HepG2 (cell line): ENCODE measurements around the gene MZF1. TPM values are rescaled to one million over a fixed set of nuclear protein-coding genes. Genes with fewer than 3 reads are reported as not detected.

Experiments
- ARHGAP35 ChIP-seq: sonication (generic); formaldehyde crosslinking; IDR thresholded peaks from 2 replicates; pipeline ENCODE4 v1.9.0; 2022; ENCODE audit warnings: mild to moderate bottlenecking, inconsistent platforms, moderate library complexity, missing genetic modification reagents, borderline replicate concordance
- FOXC1 ChIP-seq: sonication (generic); formaldehyde crosslinking; IDR thresholded peaks from 2 replicates; pipeline ENCODE4 v1.8.0; 2022; ENCODE audit warnings: mild to moderate bottlenecking, missing genetic modification reagents, borderline replicate concordance
- GFI1 ChIP-seq: sonication (generic); formaldehyde crosslinking; IDR thresholded peaks from 2 replicates; pipeline ENCODE4 v1.5.0; 2020; ENCODE audit warnings: missing genetic modification reagents, mild to moderate bottlenecking, borderline replicate concordance
- HINFP ChIP-seq: sonication (generic); formaldehyde crosslinking; IDR thresholded peaks from 2 replicates; pipeline ENCODE4 v1.4.0; 2020; ENCODE audit warnings: low read depth, mild to moderate bottlenecking, missing genetic modification reagents
- HNF4G ChIP-seq, 2 experiments: sonication (generic) in 1 of 2; formaldehyde crosslinking in 1 of 2; IDR thresholded peaks; 2 replicates each; pipeline versions ENCODE4 v1.4.0 to v1.6.1; 2011 to 2020; ENCODE audit warnings: borderline replicate concordance in 2 of 2, low read depth in 2 of 2, mild to moderate bottlenecking in 2 of 2, low read length in 1 of 2, missing genetic modification reagents in 1 of 2, moderate library complexity in 1 of 2
- KAT7 ChIP-seq: IDR thresholded peaks from 2 replicates; pipeline ENCODE4 v1.6.1; 2018; ENCODE audit warnings: borderline replicate concordance, missing compliant biosample characterization
- KLF16 ChIP-seq, 2 experiments: sonication (generic) in 1 of 2; formaldehyde crosslinking in 1 of 2; IDR thresholded peaks; 2 replicates each; pipeline versions ENCODE4 v1.6.1 to v1.8.0; 2016 to 2023; ENCODE audit warnings: missing genetic modification reagents in 2 of 2, missing compliant biosample characterization in 1 of 2
- SRSF4 ChIP-seq: fragments of 200-400 bp; formaldehyde crosslinking; IDR thresholded peaks from one replicate; pipeline ENCODE4 v1.6.1; 2018; ENCODE audit warnings: mild to moderate bottlenecking, low read depth, low read length, moderate library complexity; ENCODE audit not compliant: poor library complexity, severe bottlenecking
- SRSF9 ChIP-seq: fragments of 200-400 bp; formaldehyde crosslinking; IDR thresholded peaks from 2 replicates; pipeline ENCODE4 v1.6.1; 2018; ENCODE audit warnings: borderline replicate concordance, mild to moderate bottlenecking, low read depth, low read length; ENCODE audit not compliant: insufficient read depth, poor library complexity, severe bottlenecking
- TBP ChIP-seq: sonication (generic); formaldehyde crosslinking; IDR thresholded peaks from 2 replicates; pipeline ENCODE4 v1.5.0; 2020; ENCODE audit warnings: missing genetic modification reagents
- TBX2 ChIP-seq: sonication (generic); formaldehyde crosslinking; IDR thresholded peaks from 2 replicates; pipeline ENCODE4 v1.5.0; 2020; ENCODE audit warnings: missing genetic modification reagents, mild to moderate bottlenecking, borderline replicate concordance
- TFAP4 ChIP-seq: sonication (generic); IDR thresholded peaks from 2 replicates; pipeline ENCODE4 v1.6.1; 2016; ENCODE audit warnings: low read depth, borderline replicate concordance
- ZBTB14 ChIP-seq: sonication (generic); formaldehyde crosslinking; IDR thresholded peaks from 2 replicates; pipeline ENCODE4 v1.4.0; 2020; ENCODE audit warnings: missing genetic modification reagents
- ZNF142 ChIP-seq: sonication (generic); formaldehyde crosslinking; IDR thresholded peaks from 2 replicates; pipeline ENCODE4 v1.4.0; 2020; ENCODE audit warnings: missing genetic modification reagents
- ZNF282 ChIP-seq: fragments of 450-650 bp; IDR thresholded peaks from 2 replicates; pipeline ENCODE4 v1.6.1; 2018; ENCODE audit not compliant: partially characterized antibody
- polyA plus RNA-seq, 8 experiments: library from polyadenylated mRNA; depleted of rRNA in 3 of 8; stranded (reverse) in 7 of 8; unstranded in 1 of 8; fragments of >200 nt; fragmentation: Illumina TruSeq in 4 of 8; extraction: Trizol in 4 of 8; gene quantifications; 2 replicates each; pipeline versions ENCODE4 v1.2.1 to v1.2.3, GENCODE V29; 2011 to 2016; ENCODE audit warnings: low read depth in 4 of 8, missing spikeins in 1 of 8, mixed read lengths in 1 of 8; ENCODE audit not compliant: insufficient read depth in 1 of 8
- total RNA-seq, 5 experiments: library from RNA; depleted of rRNA; stranded (reverse); fragments of >200 nt; fragmentation: Illumina TruSeq; extraction: Trizol; gene quantifications; 2 replicates each; pipeline ENCODE4 v1.2.3, GENCODE V29; 2016; ENCODE audit warnings: low read depth in 1 of 5

The MZF1 gene
- total and polyA plus RNA-seq, 2 of the 13 experiments (the other 11 are each of a cell fraction or from before 2014, with no cell fraction given): 3.1 to 8.1 TPM

- TF ChIP-seq HNF4G (IDR thresholded peaks at IDR 0.05; ENCODE audit: borderline replicate concordance, low read depth, low read length): no peak
- TF ChIP-seq HNF4G (CRISPR knock-in tag; IDR thresholded peaks at IDR 0.05; ENCODE audit: borderline replicate concordance, low read depth): 0 out of 2 replicates have a peak, but pooled peaks have one; percentile 56
- TF ChIP-seq TBP (CRISPR knock-in tag): no peak
- TF ChIP-seq TFAP4: peak; percentile 19; the same call in 1 of the 2 replicates
- peak; percentile 93; the same call in 1 of the 2 replicates for TF ChIP-seq ARHGAP35 (CRISPR knock-in tag)
- no peak for TF ChIP-seq SRSF9
- peak; percentile 98 for TF ChIP-seq FOXC1 (CRISPR knock-in tag)
- TF ChIP-seq SRSF4: no peak
- peak; percentile 80 for TF ChIP-seq GFI1 (CRISPR knock-in tag)
- peak; percentile 88 for TF ChIP-seq HINFP (CRISPR knock-in tag)
- peak; percentile 66 for TF ChIP-seq ZNF142 (CRISPR knock-in tag)
- peak; percentile 93 for TF ChIP-seq TBX2
- TF ChIP-seq ZBTB14 (CRISPR knock-in tag): peak; percentile 57; the same call in 1 of the 2 replicates
- TF ChIP-seq ZNF282: no peak
- peak; percentile 50; the same call in 1 of the 2 replicates for TF ChIP-seq KAT7 (CRISPR knock-in tag)
- TF ChIP-seq KLF16 (CRISPR knock-in tag; IDR thresholded peaks at IDR 0.05): peak in 1 of 2 experiments; percentile 97; a peak in 1 of 4 replicates
These were observed 53.5 kb downstream of the MZF1 start, which contains the start of gene ZBTB45 (continued) for GRCh38 chr19:58519355-58520256.
